ENCODE measurements around the gene ABHD2.

- TF ChIP-seq CTCF (IDR thresholded peaks at IDR 0.05) (no peak), POLR2A (IDR thresholded peaks at IDR 0.05) (no peak), POLR2AphosphoS5 (IDR thresholded peaks at IDR 0.05) (no peak), EP300 (IDR thresholded peaks at IDR 0.05) (no peak)
These were observed 123.5 kb downstream of the ABHD2 start for GRCh38 chr15:89211678-89212170.

All from upper lobe of left lung (tissue), 4 donors.